GM21737 (cell line): ENCODE data around the gene HBM.
"Not testable (repeated sequence)": the region's sequence is repeated elsewhere in the genome, so short reads cannot be mapped to it uniquely, and the experiment has no call there.

Experiments used
- ATAC-seq: cut with Tn5 transposase; IDR thresholded peaks from one replicate; pipeline ENCODE4 v1.9.1; 2021; ENCODE audit warnings: mild to moderate bottlenecking, moderate library complexity; ENCODE audit not compliant: unreplicated experiment

HBM gene

DNA sequence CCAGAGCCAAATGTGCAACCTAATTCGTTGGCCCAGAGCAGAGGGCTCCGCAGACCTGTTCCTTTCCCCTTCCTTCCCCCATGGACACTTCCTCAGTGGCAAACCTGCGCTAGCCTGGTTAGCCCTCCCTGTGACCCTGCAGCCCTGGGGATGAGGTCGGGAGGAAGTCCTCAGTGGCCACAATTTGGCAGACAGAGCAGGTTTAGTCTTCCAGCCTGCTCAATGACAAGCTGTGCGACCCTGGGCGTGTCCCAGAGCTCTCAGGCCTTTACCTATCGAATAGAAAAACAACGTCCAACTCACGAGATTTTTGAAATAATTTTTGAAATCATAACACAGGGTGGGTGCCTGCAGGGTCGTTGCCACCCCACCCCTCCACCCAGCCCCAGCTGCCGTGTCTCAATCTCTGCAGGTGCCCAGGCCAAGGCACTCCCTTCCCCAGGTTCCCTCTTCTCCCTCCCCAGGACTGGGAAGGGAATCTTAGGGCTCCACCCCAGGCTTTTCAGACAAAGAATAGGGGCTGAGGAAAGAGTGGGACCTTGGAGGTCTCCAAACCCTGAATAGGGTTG, 1.4 kb downstream of the HBM start:
- ATAC-seq = no peak

DNA sequence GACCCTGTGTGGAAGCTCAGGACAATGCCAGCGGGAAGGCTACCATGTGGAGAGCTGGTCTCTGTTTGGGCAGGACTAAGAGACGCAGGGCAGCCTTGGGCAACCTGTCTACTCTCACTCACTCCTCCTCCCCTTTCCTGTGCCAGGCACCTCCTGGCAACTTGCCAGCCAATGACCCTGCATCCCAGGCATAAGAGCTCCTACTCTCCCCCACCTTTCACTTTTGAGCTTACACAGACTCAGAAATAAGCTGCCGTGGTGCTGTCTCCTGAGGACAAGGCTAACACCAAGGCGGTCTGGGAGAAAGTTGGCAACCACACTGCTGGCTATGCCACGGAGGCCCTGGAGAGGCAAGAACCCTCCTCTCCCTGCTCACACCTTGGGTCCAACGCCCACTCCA, 2.6 kb downstream of the HBM start:
- ATAC-seq = no peak

DNA sequence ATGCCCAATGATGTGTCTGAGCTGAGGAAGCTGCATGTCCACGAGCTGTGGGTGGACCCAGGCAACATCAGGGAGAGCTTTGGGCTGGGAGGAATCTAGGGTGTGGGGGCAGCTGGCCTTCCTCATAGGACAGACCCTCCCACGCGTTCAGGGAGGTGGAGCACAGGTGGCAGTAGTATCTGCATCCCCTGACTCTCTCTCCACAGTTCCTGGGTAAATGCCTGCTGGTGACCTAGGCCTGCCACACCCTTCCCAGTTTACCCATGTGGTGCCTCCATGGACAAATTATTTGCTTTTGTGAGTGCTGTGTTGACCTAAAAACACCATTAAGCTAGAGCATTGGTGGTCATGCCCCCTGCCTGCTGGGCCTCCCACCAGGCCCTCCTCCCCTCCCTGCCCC, 3.2 kb downstream of the HBM start:
- no peak for ATAC-seq

DNA sequence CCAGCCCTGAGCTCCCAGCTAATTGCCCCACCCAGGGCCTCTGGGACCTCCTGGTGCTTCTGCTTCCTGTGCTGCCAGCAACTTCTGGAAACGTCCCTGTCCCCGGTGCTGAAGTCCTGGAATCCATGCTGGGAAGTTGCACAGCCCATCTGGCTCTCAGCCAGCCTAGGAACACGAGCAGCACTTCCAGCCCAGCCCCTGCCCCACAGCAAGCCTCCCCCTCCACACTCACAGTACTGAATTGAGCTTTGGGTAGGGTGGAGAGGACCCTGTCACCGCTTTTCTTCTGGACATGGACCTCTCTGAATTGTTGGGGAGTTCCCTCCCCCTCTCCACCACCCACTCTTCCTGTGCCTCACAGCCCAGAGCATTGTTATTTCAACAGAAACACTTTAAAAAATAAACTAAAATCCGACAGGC, 4.3 kb downstream of the HBM start:
- ATAC-seq = not testable (repeated sequence)

DNA sequence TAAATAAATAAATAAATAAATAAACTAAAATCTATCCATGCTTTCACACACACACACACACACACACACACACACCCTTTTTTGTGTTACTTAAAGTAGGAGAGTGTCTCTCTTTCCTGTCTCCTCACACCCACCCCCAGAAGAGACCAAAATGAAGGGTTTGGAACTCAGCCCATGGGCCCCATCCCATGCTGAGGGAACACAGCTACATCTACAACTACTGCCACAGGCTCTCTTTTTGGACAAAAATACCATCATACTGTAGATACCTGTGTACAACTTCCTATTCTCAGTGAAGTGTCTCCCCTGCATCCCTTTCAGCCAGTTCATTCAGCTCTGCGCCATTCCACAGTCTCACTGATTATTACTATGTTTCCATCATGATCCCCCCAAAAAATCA, 5.0 kb downstream of the HBM start:
- no peak for ATAC-seq

DNA sequence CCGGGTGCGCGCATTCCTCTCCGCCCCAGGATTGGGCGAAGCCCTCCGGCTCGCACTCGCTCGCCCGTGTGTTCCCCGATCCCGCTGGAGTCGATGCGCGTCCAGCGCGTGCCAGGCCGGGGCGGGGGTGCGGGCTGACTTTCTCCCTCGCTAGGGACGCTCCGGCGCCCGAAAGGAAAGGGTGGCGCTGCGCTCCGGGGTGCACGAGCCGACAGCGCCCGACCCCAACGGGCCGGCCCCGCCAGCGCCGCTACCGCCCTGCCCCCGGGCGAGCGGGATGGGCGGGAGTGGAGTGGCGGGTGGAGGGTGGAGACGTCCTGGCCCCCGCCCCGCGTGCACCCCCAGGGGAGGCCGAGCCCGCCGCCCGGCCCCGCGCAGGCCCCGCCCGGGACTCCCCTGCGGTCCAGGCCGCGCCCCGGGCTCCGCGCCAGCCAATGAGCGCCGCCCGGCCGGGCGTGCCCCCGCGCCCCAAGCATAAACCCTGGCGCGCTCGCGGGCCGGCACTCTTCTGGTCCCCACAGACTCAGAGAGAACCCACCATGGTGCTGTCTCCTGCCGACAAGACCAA, 6.7 kb downstream of the HBM start, which contains the start of gene HBA2:
TSS of gene HBA2 (plus strand) at position 503 of the 568 bp plus-strand sequence. CDS start at position 540, 37 bp downstream.
- not testable (repeated sequence) for ATAC-seq

DNA sequence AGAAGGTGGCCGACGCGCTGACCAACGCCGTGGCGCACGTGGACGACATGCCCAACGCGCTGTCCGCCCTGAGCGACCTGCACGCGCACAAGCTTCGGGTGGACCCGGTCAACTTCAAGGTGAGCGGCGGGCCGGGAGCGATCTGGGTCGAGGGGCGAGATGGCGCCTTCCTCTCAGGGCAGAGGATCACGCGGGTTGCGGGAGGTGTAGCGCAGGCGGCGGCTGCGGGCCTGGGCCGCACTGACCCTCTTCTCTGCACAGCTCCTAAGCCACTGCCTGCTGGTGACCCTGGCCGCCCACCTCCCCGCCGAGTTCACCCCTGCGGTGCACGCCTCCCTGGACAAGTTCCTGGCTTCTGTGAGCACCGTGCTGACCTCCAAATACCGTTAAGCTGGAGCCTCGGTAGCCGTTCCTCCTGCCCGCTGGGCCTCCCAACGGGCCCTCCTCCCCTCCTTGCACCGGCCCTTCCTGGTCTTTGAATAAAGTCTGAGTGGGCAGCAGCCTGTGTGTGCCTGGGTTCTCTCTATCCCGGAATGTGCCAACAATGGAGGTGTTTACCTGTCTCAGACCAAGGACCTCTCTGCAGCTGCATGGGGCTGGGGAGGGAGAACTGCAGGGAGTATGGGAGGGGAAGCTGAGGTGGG, 7.6 kb downstream of the HBM start:
- ATAC-seq = not testable (repeated sequence)

DNA sequence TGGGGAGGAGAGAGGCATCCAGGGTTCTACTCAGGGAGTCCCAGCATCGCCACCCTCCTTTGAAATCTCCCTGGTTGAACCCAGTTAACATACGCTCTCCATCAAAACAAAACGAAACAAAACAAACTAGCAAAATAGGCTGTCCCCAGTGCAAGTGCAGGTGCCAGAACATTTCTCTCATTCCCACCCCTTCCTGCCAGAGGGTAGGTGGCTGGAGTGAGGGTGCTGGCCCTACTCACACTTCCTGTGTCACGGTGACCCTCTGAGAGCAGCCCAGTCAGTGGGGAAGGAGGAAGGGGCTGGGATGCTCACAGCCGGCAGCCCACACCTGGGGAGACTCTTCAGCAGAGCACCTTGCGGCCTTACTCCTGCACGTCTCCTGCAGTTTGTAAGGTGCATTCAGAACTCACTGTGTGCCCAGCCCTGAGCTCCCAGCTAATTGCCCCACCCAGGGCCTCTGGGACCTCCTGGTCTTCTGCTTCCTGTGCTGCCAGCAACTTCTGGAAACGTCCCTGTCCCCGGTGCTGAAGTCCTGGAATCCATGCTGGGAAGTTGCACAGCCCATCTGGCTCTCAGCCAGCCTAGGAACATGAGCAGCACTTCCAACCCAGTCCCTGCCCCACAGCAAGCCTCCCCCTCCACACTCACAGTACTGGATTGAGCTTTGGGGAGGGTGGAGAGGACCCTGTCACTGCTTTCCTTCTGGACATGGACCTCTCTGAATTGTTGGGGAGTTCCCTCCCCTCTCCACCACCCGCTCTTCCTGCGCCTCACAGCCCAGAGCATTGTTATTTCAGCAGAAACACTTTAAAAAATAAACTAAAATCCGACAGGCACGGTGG, 8.4 kb downstream of the HBM start:
- not testable (repeated sequence) for ATAC-seq

DNA sequence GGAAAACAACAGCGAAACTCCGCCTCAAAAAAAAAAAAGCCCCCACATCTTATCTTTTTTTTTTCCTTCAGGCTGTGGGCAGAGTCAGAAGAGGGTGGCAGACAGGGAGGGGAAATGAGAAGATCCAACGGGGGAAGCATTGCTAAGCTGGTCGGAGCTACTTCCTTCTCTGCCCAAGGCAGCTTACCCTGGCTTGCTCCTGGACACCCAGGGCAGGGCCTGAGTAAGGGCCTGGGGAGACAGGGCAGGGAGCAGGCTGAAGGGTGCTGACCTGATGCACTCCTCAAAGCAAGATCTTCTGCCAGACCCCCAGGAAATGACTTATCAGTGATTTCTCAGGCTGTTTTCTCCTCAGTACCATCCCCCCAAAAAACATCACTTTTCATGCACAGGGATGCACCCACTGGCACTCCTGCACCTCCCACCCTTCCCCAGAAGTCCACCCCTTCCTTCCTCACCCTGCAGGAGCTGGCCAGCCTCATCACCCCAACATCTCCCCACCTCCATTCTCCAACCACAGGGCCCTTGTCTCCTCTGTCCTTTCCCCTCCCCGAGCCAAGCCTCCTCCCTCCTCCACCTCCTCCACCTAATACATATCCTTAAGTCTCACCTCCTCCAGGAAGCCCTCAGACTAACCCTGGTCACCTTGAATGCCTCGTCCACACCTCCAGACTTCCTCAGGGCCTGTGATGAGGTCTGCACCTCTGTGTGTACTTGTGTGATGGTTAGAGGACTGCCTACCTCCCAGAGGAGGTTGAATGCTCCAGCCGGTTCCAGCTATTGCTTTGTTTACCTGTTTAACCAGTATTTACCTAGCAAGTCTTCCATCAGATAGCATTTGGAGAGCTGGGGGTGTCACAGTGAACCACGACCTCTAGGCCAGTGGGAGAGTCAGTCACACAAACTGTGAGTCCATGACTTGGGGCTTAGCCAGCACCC, 9.5 kb downstream of the HBM start:
- ATAC-seq = no peak

DNA sequence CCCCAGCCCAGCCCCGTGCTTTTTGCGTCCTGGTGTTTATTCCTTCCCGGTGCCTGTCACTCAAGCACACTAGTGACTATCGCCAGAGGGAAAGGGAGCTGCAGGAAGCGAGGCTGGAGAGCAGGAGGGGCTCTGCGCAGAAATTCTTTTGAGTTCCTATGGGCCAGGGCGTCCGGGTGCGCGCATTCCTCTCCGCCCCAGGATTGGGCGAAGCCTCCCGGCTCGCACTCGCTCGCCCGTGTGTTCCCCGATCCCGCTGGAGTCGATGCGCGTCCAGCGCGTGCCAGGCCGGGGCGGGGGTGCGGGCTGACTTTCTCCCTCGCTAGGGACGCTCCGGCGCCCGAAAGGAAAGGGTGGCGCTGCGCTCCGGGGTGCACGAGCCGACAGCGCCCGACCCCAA, 10.2 kb downstream of the HBM start:
- not testable (repeated sequence) for ATAC-seq

DNA sequence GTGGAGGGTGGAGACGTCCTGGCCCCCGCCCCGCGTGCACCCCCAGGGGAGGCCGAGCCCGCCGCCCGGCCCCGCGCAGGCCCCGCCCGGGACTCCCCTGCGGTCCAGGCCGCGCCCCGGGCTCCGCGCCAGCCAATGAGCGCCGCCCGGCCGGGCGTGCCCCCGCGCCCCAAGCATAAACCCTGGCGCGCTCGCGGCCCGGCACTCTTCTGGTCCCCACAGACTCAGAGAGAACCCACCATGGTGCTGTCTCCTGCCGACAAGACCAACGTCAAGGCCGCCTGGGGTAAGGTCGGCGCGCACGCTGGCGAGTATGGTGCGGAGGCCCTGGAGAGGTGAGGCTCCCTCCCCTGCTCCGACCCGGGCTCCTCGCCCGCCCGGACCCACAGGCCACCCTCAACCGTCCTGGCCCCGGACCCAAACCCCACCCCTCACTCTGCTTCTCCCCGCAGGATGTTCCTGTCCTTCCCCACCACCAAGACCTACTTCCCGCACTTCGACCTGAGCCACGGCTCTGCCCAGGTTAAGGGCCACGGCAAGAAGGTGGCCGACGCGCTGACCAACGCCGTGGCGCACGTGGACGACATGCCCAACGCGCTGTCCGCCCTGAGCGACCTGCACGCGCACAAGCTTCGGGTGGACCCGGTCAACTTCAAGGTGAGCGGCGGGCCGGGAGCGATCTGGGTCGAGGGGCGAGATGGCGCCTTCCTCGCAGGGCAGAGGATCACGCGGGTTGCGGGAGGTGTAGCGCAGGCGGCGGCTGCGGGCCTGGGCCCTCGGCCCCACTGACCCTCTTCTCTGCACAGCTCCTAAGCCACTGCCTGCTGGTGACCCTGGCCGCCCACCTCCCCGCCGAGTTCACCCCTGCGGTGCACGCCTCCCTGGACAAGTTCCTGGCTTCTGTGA, 11.0 kb downstream of the HBM start, which contains the start of gene HBA1:
TSS of gene HBA1 (plus strand) at position 204 of the 906 bp plus-strand sequence. CDS start at position 241, 37 bp downstream.
- not testable (repeated sequence) for ATAC-seq

DNA sequence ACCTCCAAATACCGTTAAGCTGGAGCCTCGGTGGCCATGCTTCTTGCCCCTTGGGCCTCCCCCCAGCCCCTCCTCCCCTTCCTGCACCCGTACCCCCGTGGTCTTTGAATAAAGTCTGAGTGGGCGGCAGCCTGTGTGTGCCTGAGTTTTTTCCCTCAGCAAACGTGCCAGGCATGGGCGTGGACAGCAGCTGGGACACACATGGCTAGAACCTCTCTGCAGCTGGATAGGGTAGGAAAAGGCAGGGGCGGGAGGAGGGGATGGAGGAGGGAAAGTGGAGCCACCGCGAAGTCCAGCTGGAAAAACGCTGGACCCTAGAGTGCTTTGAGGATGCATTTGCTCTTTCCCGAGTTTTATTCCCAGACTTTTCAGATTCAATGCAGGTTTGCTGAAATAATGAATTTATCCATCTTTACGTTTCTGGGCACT, 11.6 kb downstream of the HBM start:
- no peak for ATAC-seq

DNA sequence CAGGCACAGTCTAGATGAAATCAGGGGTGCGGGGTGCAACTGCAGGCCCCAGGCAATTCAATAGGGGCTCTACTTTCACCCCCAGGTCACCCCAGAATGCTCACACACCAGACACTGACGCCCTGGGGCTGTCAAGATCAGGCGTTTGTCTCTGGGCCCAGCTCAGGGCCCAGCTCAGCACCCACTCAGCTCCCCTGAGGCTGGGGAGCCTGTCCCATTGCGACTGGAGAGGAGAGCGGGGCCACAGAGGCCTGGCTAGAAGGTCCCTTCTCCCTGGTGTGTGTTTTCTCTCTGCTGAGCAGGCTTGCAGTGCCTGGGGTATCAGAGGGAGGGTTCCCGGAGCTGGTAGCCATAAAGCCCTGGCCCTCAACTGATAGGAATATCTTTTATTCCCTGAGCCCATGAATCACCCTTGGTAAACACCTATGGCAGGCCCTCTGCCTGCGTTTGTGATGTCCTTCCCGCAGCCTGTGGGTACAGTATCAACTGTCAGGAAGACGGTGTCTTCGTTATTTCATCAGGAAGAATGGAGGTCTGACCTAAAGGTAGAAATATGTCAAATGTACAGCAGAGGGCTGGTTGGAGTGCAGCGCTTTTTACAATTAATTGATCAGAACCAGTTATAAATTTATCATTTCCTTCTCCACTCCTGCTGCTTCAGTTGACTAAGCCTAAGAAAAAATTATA, 12.3 kb downstream of the HBM start:
- no peak for ATAC-seq

DNA sequence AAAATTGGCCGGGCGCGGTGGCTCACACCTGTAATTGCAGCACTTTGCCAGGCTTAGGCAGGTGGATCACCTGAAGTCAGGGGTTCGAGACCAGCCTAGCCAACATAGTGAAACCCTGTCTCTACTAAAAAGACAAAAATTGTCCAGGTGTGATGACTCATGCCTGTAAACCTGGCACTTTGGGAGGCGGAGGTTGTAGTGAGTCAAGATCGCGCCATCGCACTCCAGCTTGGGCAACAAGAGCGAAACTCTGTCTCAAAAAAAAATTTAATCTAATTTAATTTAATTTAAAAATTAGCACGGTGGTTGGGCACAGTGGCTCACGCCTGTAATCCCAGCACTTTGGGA, 12.9 kb downstream of the HBM start:
- ATAC-seq = no peak

DNA sequence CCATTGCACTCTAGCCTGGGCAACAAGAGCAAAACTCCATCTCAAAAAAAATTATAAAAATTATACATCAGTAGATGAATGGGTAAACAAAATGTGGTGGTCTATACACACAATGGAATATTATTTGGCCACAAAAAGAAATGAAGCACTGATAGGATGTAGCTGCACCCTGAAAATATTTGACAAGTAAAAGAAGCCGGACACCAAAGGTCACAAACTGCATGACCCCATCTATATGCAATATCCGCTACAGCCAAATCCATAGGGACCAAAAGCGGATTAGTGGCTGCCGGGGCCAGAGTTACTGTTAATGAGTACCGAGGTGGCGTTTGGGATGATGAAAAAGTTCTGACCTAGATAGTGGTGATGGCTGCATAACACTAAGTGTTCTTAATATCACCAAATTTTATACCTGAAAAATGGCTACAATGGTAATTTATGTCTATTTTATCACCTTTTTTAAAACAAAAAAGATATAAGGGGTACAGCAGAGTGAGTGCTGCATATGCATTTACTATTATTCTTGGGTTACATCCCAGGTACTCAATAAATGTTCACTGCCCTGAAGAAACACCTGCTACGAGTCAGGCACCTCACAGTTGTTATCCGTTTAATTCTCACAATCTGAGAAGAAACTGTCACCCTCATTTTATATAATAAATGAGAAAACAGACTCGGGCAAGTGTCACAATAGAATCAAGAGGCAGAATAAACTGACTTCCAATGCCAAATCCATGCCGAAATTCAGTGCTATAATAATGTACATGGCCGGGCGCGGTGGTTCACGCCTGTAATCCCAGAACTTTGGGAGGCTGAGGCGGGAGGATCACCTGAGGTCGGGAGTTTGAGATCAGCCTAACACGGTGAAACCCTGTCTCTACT, 13.7 kb downstream of the HBM start:
- no peak for ATAC-seq

DNA sequence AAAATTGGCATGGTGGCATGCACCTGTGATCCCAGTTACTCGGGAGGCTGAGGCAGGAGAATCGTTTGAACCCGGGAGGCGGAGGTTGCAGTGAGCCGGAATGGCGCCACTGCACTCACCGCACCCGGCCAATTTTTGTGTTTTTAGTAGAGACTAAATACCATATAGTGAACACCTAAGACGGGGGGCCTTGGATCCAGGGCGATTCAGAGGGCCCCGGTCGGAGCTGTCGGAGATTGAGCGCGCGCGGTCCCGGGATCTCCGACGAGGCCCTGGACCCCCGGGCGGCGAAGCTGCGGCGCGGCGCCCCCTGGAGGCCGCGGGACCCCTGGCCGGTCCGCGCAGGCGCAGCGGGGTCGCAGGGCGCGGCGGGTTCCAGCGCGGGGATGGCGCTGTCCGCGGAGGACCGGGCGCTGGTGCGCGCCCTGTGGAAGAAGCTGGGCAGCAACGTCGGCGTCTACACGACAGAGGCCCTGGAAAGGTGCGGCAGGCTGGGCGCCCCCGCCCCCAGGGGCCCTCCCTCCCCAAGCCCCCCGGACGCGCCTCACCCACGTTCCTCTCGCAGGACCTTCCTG, 14.4 kb downstream of the HBM start, which contains the start of gene HBQ1:
TSS of gene HBQ1 (plus strand) at position 359 of the 575 bp plus-strand sequence. CDS start at position 387, 28 bp downstream.
- no peak for ATAC-seq
